ENCODE data around the gene PGAM1.
A peak's percentile ranks its signal among the peaks of the same experiment; 100 is the strongest.
"Not testable (repeated sequence)": the region's sequence is repeated elsewhere in the genome, so short reads cannot be mapped to it uniquely, and the experiment has no call there.

PGAM1 gene

GRCh38 chr10:97400665-97401454, 25.1 kb upstream of the PGAM1 start, which contains the start of gene RRP12:
Gene RRP12 (minus strand): TSS chr10:97401340. CDS start chr10:97401231, 109 bp downstream.
- peak within 1 kb of the TSS; percentile 75 for H3K4me3 ChIP-seq (ENCODE audit: low read length)
- no peak for TF ChIP-seq ZNF274 (IDR thresholded peaks at IDR 0.05; ENCODE audit: low read depth, low read length)

- H3K4me3 ChIP-seq (ENCODE audit: low read length), result no peak overlapping the region; the same call in 1 of the 2 replicates
- no peak for TF ChIP-seq ZNF274 (IDR thresholded peaks at IDR 0.05; ENCODE audit: low read depth, low read length)
These were observed 24.5 kb upstream of the PGAM1 start for GRCh38 chr10:97401455-97401919.

GRCh38 chr10:97404044-97404443, 21.9 kb upstream of the PGAM1 start:
- H3K4me3 ChIP-seq (ENCODE audit: low read length), result no peak overlapping the region
- TF ChIP-seq ZNF274 (IDR thresholded peaks at IDR 0.05; ENCODE audit: low read depth, low read length), result no peak

GRCh38 chr10:97406064-97406463, 19.9 kb upstream of the PGAM1 start:
- TF ChIP-seq ZNF274 (IDR thresholded peaks at IDR 0.05; ENCODE audit: low read depth, low read length), result no peak
- no peak overlapping the region for H3K4me3 ChIP-seq (ENCODE audit: low read length)

GRCh38 chr10:97406483-97406882, 19.5 kb upstream of the PGAM1 start:
- H3K4me3 ChIP-seq (ENCODE audit: low read length), result not testable (repeated sequence)

GRCh38 chr10:97407211-97407951, 18.6 kb upstream of the PGAM1 start:
- H3K4me3 ChIP-seq (ENCODE audit: low read length), result no peak overlapping the region
- TF ChIP-seq ZNF274 (IDR thresholded peaks at IDR 0.05; ENCODE audit: low read depth, low read length), result no peak

- TF ChIP-seq ZNF274 (IDR thresholded peaks at IDR 0.05; ENCODE audit: low read depth, low read length), result no peak
- no peak overlapping the region for H3K4me3 ChIP-seq (ENCODE audit: low read length)
These were observed 18.1 kb upstream of the PGAM1 start for GRCh38 chr10:97407952-97408248.

GRCh38 chr10:97408496-97408992, 17.4 kb upstream of the PGAM1 start:
- no peak overlapping the region for H3K4me3 ChIP-seq (ENCODE audit: low read length)
- no peak for TF ChIP-seq ZNF274 (IDR thresholded peaks at IDR 0.05; ENCODE audit: low read depth, low read length)

GRCh38 chr10:97411406-97411805, 14.6 kb upstream of the PGAM1 start:
- no peak overlapping the region for H3K4me3 ChIP-seq (ENCODE audit: low read length)
- no peak for TF ChIP-seq ZNF274 (IDR thresholded peaks at IDR 0.05; ENCODE audit: low read depth, low read length)

GRCh38 chr10:97412891-97413304, 13.1 kb upstream of the PGAM1 start:
- TF ChIP-seq ZNF274 (IDR thresholded peaks at IDR 0.05; ENCODE audit: low read depth, low read length), result no peak
- no peak overlapping the region for H3K4me3 ChIP-seq (ENCODE audit: low read length)

GRCh38 chr10:97416565-97416964, 9.4 kb upstream of the PGAM1 start:
- no peak for TF ChIP-seq ZNF274 (IDR thresholded peaks at IDR 0.05; ENCODE audit: low read depth, low read length)
- H3K4me3 ChIP-seq (ENCODE audit: low read length), result no peak overlapping the region

GRCh38 chr10:97423757-97424098, 2.3 kb upstream of the PGAM1 start:
- H3K4me3 ChIP-seq (ENCODE audit: low read length), result not testable (repeated sequence)

- no peak for TF ChIP-seq ZNF274 (IDR thresholded peaks at IDR 0.05; ENCODE audit: low read depth, low read length)
- H3K4me3 ChIP-seq (ENCODE audit: low read length), result peak overlapping the region; percentile 97
These were observed 982 bp downstream of the PGAM1 start for GRCh38 chr10:97426776-97427570.

- TF ChIP-seq ZNF274 (IDR thresholded peaks at IDR 0.05; ENCODE audit: low read depth, low read length), result no peak
- peak overlapping the region; percentile 97 for H3K4me3 ChIP-seq (ENCODE audit: low read length)
These were observed 1.7 kb downstream of the PGAM1 start for GRCh38 chr10:97427571-97428179.

All from GM08714 (cell line).